HPDE6-E6E7 (cell line): ENCODE measurements around the gene BLNK.
A peak's percentile ranks its signal among the peaks of the same experiment; 100 is the strongest.

Experiments
- DNase-seq: peaks from one replicate; pipeline ENCODE4 v3.0.0; 2011; ENCODE audit warnings: missing footprints; ENCODE audit errors: extremely low spot score

Gene BLNK

GRCh38 chr10:96288151-96288621 is 16.8 kb upstream of the BLNK start:
- no peak for DNase-seq

GRCh38 chr10:96287392-96288105 is 16.2 kb upstream of the BLNK start:
- no peak for DNase-seq

GRCh38 chr10:96285331-96285752 is 14.0 kb upstream of the BLNK start:
- no peak for DNase-seq

GRCh38 chr10:96283756-96284155 is 12.4 kb upstream of the BLNK start:
- no peak for DNase-seq

- no peak for DNase-seq
These were observed 12.0 kb upstream of the BLNK start for GRCh38 chr10:96283351-96283750.

GRCh38 chr10:96281444-96282029 is 10.2 kb upstream of the BLNK start:
- no peak for DNase-seq

GRCh38 chr10:96280859-96281258 is 9.5 kb upstream of the BLNK start:
- no peak for DNase-seq

- no peak for DNase-seq
These were observed 7.8 kb upstream of the BLNK start for GRCh38 chr10:96279191-96279641.

GRCh38 chr10:96276831-96277230 is 5.5 kb upstream of the BLNK start:
- no peak for DNase-seq

GRCh38 chr10:96276426-96276825 is 5.1 kb upstream of the BLNK start:
- DNase-seq: no peak

GRCh38 chr10:96275685-96276418 is 4.5 kb upstream of the BLNK start:
- no peak for DNase-seq

GRCh38 chr10:96272316-96273280 is 1.2 kb upstream of the BLNK start:
- DNase-seq: no peak

GRCh38 chr10:96270571-96270970 is 798 bp downstream of the BLNK start:
- no peak for DNase-seq

GRCh38 chr10:96269438-96270300 is 1.7 kb downstream of the BLNK start:
- DNase-seq: no peak

- DNase-seq: no peak
These were observed 2.9 kb downstream of the BLNK start for GRCh38 chr10:96268341-96268909.

- DNase-seq: peak; percentile 84
These were observed 4.1 kb downstream of the BLNK start for GRCh38 chr10:96267234-96267705.

GRCh38 chr10:96266118-96266770 is 5.1 kb downstream of the BLNK start:
- DNase-seq: no peak

- DNase-seq: no peak
These were observed 6.4 kb downstream of the BLNK start for GRCh38 chr10:96264938-96265337.

- no peak for DNase-seq
These were observed 7.7 kb downstream of the BLNK start for GRCh38 chr10:96263669-96264068.

GRCh38 chr10:96263176-96263575 is 8.2 kb downstream of the BLNK start:
- DNase-seq: no peak
